Inflammatory macrophage treated with lipopolysaccharide for 1 hour (primary cell): ENCODE results near the gene SEC11A.
"Not testable (repeated sequence)": the region's sequence is repeated elsewhere in the genome, so short reads cannot be mapped to it uniquely, and the experiment has no call there.

Experiments used
- DNase-seq, 2 donors: peaks; one replicate each; pipeline ENCODE4 v3.0.0-alpha.2; 2020 to 2022

Gene SEC11A

DNA sequence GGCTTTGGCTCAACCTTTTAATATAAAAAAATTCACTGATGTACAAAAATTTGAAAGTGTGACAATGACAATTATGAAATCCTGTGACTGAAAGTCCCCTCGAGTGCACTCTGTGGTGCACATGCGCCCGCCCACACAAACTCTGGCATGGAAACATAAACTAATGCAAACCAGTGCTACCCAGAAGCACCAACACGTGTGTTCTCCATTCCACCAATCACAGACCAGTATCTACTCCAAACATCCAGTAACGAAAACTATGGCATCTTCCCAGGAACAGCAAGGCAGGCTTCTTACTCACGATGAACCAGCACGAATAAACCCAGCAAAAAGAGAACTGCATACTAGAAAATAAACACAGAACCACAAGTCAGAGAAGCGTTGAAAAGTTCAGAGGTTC lies 46.2 kb downstream of the SEC11A start:
- DNase-seq, result no peak

DNA sequence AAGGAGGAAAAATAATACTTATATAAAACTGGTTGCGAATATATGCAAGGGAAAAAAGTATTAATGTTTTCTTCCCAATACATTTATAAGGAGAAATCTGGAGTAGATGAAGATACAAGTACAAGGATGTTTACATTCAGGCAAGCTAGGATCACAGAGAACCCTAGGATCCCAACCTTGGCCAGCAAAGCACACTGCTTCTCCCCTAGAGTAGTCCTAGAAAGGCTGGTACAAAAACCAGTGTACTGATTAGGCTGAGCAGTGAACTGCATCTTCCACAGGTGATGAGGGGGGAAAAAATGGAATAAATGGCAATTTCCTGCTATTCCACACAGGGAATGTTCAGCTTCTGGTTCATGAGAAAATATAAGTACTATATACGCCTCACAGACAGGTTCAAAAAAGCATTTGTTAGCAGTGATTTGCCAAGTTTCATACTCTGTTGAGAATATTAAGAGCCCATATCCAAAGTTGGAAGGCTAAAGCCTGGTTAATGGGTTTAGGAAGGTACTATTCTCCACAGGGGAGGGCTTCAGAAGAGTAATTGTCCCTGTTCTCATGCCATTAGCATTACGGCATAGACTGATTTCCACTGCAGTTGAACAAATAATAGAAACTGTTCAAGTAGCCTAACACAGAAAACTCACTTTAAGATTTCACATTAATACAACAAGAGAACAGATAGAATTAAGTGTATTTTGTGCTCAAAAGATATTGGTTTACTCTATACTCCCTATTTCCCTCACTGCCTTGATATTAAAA lies 47.5 kb downstream of the SEC11A start:
- DNase-seq, result no peak

DNA sequence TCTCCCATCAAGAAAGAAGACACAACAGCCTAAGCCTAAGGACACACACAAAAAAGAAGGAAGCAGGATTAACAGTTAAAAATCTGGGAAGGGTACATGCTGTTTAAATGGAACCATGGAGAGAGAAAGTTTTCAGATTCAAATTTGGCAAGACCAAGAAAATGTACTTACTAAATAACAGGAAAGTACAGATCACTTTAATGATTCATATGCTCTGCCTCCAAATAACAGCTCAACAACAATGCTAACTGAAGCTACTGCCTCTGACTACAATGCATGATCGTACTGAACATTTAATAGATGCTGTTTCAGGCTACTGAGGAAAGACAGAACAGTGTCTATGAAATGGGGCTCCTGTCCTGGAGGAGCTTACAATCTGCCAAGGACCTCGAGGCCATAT lies 49.6 kb downstream of the SEC11A start:
- no peak for DNase-seq

DNA sequence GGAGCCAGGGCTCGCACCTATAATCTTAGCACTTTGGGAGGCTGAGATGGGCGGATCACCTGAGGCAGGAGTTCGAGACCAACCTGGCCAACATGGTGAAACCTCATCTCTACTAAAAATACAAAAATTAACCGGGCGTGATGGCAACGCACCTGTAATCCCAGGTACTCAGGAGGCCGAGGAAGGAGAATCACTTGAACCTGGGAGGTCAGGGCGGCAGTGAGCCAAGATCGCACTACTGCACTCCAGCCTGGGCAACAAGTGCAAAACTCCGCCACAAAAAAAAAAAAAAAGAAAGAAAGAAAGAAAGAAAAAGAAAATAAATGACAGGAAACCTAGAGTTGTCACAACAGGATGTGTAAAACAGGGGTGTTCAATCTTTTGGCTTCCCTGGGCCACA lies 54.9 kb downstream of the SEC11A start:
- DNase-seq, result no peak

DNA sequence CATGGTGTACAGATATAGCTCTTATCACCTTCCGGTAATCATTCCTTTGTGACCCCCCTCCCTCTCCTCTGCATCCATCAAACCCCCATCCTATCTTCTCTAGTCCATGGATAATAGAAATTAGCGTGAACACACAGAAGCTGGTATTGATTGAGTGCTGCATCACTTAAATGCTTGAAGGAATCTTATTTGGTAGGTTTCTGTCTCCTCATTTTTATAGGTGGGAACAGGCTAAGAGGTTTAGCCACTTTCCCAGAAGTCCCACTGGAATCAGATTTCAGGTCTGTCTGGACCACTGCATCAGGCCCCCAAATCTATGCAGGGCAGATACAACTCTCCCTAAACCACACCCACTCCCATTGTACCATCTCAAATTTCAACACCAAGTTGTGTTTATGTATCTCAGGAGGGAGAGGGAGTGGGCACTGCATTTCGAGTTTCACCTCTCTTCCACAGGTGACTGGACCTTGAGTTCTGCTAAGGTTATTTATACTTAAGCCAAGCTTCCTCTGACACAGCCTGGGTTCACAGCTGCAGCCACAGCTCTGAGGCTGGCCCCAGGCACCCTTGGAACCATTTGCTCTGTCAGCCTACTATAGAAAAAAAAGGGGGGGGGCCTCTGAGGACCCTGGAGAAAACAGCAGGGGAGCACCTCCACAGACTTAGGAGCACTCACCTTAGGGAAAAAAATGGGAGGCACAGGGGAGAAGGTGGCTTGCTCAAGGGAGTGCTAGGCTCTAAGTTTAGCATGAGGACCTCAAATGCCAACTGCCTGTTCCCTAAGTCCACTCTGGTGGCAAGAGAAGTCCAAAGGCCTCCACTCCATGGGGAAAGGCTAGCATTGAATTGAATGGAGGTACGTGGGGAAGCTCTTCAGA lies 55.8 kb downstream of the SEC11A start:
- no peak for DNase-seq

DNA sequence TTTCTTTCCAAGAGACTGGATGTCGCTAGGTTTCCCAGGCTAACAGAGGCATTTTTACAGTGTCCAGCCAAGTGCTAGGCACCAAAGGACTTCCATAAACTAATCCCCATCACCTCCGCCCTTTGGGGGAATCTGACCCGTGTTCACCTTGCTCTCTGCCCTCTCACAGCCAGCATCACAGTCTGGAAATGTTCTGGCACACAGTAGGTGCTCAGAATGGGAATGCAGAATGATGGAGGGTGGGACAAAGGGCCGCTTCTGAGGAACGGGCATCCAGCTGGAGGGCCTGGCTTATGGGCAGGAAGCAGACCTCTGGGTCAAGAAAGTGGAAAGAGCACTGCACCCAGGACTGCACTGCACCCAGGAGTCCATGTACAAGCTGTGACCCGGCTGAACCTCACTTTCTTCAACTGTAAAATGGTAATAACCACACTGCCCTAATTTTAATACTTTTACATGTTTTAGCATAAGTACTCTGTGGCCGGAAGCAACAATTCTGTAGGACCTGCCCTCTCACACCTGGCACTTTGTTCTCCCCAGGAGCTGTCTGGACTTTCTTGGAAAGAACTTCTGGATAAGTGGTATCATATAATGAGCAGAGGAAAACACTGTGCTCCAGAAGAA lies 57.0 kb downstream of the SEC11A start:
- DNase-seq, result no peak

DNA sequence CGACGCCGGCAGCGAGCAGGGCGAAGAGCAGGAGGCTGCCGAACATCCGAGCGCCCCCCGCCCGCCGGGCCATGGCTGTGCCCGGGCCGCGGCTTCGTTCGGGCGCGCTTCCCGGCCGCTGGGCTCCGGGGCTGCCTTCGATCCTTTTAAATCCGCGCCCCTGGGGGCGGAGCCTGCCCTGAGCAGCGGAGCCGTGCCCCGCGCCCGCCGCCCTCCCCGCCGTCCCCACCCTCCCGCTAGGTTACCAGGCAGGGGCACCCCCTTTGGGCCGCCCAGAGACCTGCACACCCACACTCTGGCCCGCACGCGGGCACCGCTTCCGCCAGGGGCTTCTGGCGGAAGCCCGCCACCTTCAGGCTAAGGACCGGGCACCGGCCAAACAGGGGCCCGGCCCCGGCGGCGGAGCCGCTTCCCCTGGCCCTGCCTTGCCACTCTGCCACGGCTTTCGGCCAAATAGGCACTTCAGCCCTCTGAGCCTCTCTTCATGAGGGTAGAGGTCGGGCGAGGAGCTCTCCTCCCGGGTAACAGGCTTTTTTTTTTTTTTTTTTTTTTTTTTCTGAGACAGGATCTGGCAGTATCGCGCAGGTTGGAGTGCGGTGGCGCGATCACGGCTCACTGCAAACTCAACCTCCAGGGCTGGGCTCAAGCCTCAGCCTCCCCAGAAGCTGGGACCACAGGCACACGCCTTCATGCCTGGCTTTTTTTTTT lies 57.7 kb downstream of the SEC11A start, which contains the start of gene NMB:
Gene NMB, minus strand, starts transcription at position 120 of the 708 bp plus-strand sequence. Its CDS starts 47 bp downstream, at position 73.
- DNase-seq, result peak; percentile 62

DNA sequence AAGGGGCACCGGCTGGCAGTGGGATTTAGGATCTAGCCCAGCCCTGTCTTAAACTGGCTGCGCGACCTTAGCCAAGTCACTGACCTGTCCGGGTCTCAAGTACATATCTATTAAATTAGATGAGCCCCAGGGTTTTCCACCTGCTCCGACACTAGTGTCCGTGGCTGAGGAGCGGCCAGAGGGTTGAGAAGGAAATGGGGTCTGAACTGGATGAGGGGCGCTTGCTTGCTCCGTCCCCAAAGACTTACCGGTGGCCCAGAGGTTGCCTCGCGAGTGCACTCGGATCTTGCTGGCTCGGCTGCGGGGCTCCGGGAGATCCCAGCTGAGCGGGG lies 58.2 kb downstream of the SEC11A start:
- DNase-seq, result no peak

DNA sequence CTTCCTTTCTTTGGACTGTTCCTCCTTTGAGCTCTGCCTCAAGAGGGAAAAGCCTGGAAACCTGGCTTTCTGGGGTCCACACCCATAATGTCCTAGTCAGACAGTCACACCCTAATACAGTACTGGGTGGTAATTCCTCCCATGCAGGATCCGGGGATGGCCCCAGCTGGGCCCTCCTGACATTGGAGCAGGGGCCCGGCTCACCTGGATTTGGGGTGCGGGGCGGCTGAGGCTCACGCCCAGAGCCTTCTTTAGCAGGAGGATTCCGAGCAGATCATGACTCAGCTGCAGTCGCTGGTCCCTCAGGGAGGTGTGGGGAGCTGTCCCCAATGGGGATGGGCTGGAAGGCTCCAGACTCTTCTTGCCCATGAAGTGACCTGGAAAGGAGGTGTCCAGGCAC lies 59.0 kb downstream of the SEC11A start:
- DNase-seq, result no peak

DNA sequence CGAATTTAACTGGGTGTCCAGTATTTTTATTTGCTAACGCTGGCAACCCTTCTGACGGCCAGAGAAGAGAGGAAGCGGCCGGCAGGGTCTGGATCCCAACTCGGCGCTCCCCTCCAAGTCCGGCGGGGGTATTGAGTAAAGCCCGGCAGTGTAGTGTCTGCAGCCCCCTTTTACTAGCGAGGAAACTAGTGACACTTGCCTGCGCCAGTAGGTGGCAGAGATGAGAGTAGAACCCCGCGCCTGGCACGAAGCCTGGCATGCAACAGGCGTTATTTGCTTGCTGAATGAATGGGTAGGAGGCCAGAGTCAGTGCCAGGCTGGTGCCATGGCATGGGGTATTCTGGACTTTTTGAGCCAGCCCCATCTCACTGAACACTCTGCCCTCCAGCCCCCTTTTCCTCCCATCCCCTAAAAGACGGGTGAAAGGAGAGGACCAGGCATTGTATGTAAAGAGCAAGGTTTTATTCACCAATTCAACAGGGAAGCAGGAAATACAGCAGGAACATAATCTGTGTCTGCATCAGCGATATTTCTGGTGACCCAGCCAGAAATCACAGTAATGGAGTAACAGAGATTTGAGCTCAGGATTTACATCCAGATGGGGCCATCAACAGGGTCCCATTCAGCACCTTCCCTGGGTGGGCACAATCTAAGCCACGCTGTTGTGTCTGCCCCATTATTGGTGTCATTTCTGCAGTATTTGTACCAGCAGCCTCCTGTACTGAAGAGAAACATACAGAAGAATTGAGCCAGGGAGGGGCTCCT lies 61.1 kb downstream of the SEC11A start:
- DNase-seq, result peak; percentile 60 to 75

DNA sequence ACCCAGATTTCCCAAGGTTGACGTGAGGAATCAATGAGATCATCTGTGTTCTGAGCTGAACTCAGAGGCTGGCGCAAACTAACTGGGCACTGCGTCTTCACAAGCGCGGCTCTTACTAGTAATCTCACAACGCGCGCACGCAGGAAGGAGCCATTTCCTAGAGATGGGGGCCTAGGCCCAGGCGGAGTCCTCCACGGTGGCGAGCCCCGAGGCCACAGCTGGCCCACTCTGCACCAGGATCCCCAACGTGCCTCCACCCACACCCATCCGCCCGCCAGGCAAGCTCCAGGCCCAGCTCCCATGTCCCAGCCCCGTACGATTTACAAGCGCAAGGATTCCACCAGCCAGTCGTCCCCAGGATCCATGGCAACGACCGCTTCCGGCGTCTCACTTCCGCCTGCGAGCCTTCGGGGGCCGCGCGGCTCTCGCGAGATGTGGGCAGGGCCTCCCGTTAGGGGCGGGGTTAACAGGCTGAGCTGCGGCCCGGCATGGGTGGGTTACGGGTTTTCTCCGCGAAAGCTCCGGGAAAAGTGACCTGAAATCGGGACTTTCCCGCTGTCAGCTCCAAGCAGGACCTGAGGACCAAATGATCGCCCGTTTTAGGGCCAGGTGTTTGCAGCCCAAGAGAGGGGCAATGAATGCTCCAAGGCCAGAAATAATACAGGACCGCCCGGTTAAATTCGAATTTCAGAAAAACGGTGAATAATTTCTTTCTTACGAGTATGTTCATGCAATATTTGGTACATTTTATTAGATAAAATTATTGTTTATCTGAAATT lies 61.8 kb downstream of the SEC11A start, which contains the start of gene WDR73:
Gene WDR73, minus strand, starts transcription at position 374 of the 779 bp plus-strand sequence. Its CDS starts 9 bp downstream, at position 365.
- peak; percentile 91 to 97 for DNase-seq

DNA sequence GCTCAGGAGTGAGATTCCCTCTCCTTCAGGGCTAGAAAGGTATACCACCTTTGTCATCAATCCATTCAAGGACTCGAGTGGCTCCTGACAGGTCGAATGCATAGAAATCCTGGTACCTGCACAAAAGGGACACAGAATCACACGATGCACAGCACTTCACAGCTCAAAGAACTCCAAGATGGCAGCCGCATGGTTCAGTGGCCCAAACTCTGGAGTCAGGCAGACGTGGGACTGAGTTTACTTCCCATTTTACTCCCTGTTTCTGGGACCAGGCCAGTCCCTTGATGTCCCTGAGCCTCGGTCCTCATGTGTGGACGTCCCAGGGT lies 62.4 kb downstream of the SEC11A start:
- peak in 1 of 2 donors; percentile 56 for DNase-seq

DNA sequence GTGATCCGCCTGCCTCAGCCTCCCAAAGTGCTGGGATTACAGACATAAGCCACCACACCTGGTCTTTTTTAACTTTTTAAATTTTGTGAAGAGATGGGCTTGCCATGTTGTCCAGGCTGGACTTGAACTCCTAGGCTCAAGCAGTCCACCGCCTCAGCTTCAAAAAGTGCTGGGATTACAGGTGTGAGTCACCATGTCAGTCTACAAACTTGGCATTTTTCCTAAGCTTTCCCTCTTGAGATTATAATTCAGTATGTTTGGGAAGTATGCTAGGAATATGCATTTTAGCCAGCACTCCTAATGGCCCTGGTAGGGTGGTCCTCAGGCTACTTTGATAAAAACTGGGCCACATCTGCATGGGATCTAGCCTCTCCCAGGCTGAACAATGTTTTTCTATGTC lies 66.2 kb downstream of the SEC11A start:
- no peak for DNase-seq

DNA sequence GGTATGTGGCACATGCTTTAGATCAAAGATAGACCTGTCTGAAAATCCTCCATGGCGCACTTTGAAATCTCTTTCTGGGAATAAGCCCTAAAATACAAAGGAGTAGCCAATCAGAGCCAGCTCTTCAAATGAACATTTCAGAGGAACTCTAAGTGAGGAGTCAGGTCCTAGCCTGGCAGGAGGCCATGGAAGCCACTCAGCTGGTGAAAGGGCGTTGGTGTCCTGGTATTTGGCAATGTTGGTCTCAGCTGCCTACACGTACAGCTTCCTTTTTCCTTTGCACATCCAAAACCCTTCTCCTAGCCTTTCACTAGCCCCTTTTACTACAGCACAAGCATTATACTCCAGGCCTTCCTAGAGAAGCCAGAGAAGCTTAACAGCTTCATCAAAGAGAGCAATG lies 67.4 kb downstream of the SEC11A start:
- peak; percentile 73 to 85 for DNase-seq

DNA sequence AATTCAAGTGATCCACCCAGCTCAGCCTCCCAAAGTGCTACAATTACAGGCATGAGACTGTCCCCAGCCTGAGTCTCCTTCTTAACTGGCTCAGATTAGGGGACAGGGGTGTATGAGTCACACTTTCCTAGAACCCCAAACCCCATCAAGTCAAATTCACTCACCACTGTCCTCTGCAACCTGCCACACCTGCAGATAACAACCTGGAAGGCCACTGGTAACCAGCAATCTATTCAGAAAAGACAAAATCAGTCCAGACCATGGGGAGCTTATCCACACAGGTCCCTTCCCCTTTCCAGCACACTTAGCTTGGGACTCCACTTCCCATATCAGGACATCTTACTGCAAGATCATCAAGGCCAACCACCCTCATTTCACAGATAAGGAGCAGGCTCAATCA lies 68.2 kb downstream of the SEC11A start:
- no peak for DNase-seq

DNA sequence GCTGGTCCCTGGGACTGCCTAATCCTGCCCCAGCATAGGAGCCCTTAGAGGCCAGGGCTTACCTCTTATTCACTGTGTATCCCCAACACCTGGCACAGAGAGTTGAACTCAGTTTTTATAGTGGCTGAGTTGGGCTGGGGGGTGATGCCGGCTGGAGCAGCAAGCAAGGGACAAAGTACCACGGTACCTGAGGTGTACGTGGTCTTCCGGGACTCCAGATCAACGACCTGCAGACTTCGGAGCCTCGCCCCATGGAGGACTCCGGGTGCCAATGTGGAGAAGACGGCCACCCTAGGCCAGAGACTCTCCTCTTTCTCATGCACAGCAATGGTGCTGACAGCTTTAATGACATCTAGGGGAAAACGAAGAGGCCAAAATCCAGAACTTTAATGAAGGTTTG lies 69.9 kb downstream of the SEC11A start:
- DNase-seq, result no peak

DNA sequence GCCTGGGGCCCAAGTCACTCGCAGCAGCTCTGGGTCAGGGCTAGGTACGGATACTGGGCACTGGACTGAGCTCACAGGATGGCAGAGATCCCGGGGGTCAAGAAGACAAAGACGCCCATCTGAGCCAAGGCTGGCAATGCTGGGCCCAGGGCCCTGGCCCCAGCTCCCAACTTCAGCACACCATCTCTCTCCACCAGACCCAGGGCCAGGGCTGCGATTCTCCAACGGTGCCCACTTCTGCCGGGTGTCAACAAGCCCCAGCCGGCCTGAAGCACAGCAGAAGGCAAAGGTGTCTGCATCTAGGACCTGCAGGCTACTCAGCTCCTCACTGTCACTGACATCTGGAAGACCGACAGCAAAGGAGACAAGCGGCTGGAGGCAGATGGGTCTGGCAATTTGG lies 70.4 kb downstream of the SEC11A start:
- no peak for DNase-seq

DNA sequence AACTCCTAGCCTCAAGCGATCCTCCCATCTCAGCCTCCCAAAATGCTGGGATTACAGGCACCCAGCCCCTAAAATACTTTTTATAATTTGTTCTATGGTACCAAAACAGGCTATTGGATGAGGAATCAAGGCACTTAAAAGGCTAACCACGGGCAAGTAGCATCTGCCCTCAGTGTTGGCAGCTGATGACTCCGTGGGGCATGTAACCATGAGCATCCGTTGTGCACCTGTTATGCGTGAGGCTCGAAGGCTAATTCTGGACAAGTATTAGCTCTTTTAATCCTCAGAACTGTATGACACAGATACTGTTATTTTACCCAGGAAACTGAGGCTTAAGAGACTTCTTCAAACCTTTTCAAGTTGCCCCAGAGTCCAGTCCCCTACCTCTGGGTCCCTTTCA lies 72.1 kb downstream of the SEC11A start:
- DNase-seq, result no peak

DNA sequence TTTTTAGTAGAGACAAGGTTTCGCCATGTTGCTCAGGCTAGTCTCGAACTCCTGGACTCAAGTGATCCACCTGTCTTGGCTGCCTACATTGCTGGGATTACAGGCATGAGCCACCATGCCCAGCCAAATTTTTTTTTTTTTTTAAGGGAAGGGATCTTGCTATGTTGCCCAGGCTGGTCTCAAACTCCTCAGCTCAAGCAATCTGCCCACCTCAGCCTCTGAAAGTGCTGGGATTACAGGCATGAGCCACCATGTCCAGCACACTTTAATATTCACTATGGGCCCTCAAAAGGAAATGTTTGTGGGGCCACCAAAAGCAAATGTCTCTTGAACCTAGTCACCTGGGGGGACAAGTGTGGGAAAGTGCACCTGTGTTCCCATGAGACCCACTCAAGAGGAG lies 73.3 kb downstream of the SEC11A start:
- not testable (repeated sequence) for DNase-seq

DNA sequence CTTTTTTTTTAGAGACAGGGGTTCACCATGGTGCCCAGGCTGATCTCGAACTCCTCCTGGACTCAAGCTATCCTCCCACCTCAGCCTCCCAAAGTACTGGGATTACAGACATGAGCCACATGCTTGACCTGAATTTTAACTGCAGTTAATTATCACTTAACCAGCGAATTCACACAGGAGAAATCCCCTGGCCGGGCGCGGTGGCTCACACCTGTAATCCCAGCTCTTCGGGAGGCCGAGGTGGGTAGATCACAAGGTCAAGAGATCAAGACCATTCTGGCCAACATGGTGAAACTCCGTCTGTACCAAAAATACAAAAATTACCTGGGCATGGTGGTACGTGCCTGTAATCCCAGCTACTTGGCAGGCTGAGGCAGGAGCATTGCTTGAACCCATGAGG lies 74.1 kb downstream of the SEC11A start:
- DNase-seq, result not testable (repeated sequence)

DNA sequence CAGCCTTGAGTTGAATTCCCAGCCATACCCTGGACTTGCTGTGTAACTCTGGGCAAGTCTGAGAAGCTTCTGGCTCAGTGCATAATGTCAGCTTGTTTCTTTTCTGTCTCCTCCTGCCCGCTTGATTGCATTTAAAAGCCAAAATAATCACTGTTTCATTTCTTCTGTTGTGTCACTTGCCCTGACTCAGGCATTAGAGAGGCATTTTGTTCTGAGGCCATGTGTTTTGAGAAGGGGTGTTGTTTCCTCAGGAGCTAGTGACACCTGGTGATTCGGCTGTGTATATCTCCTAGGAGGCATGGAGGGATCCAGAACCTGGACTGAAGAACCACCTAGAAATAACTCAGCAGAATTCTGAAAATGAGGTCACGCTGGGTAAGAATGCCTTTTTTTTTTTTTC lies 77.8 kb downstream of the SEC11A start:
- no peak for DNase-seq
